ENCODE data around the gene FYB1.

The FYB1 gene

DNA sequence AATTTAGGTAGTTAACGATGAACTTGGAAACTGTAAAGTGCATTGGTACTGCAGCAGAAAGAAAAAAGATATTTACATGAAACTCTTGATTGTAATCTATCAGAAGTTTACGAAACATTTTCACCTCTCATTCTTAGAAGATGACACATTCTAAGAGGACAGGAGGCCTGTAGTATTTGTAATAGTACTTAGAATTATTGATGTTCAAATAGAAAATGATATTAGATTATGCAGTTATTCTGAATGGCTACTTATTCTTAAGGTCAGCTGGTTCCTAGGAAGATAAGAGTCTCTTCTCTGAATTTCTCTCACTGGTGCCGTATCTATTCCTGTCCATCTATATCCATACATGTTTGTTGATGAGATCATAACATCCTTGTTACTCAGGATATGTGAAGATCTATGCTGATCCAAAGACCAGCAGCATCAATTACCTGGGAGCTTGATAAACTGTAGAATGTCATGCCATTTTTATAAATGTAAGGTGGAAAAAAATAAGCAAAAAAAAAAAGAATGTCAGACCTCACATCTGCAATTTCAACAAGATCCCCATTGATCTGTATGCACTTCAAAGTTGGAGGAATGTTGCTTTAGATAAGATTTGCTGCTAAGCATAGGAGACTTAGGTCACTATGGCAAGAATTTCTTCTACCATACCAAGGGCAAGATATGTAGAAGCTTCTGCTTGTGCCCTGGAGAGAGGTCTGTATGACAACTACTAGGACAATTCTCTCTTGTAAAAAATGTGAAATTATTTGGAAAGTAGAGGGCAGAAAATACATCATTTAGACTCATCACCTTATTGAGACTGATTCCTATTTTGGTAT is 102.8 kb downstream of the FYB1 start:
- no peak for DNase-seq

DNA sequence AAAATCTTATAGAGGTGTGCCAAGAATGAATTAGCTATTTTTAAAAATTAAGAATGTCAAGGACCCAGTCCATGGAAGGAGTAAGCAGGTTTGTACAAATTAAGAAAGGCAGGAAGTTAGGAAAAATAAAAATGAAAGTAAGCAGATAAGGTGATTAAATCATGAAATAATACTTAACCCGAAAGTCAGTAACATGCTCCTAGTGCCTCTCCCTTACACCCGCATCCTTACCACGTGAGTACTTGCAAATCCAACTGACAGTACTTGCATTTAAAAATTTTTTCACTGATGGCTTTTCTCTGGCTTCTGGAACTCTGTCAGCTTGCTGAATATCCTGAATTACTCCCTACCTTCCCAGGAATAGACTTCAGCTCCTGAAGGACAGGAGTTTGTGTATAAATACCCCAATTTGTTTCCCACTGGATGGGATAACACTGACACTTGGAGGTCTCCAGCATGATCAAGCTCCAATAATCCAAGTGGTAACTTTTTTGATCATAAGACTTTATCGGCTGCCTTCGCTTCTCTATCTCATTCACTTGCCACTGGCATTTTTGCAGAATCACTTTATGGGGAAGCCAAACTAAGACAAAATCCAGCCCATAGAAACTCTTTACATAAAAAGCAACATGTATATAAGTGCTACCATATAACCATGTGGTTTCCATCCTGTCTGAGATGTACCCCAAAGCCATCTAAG is 103.6 kb downstream of the FYB1 start:
- no peak for DNase-seq

DNA sequence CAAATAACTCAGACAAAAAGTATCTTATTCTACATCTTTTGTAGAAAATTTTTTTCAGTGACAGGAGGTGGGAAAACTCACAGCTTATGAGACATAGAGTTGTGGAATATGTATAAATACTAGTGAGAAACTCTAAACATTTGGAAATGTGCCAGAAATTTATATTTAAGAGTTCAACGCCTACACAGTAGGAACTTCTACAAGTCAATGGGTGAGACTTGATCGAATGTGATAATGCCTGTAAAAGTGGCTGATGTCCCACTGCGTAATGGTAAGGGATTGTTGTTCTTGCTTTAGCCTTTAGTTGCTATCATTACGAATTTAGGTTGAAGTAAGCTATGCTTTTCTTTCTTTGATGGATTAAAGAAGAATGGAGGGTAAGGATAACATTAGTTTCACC is 105.2 kb downstream of the FYB1 start:
- no peak for DNase-seq

DNA sequence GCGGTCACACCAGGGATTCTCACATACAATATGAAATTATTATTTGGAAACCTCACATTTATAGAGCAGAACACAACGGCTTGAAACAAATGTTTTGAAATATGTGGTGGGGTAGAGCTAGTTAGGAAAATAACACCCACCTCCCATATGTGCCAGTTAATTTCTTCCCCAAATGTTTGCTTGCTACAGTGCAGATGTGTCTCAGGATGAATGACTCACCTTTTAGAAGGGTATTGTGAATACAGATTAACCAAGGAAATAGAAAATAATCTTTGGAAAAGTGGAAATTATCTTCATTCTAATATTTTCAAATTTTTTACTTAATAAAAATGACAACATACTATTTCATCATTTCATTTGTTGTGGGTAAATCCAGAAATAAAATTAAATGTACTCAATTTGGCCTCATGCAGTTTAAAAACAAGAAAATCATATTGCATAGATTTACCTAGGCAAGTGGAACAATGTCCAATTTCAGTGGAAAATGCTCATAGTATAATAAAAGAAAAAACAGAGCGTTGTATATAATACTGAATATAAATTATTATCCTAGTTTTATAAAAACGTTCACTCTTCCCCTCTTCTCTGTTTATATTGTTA is 105.9 kb downstream of the FYB1 start:
- no peak for DNase-seq

DNA sequence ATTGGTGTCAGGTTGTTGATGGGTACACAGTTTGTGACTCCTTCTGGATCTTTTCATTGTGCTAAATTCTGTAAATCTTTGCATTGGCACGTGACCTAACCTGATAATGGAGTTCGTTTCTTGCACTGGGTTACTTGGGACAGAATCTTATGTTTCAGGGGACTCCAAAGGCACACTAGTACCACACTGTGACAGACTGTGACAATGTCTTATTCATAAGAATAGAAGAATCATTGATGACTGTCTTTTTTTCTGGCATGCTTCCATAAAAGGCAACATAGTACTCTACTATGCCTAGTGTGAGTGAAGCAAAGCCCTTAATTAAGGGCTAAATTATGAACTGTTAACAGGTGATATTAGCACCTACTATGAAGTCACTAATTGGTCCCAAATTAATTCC is 109.8 kb downstream of the FYB1 start:
- DNase-seq: peak; percentile 71

DNA sequence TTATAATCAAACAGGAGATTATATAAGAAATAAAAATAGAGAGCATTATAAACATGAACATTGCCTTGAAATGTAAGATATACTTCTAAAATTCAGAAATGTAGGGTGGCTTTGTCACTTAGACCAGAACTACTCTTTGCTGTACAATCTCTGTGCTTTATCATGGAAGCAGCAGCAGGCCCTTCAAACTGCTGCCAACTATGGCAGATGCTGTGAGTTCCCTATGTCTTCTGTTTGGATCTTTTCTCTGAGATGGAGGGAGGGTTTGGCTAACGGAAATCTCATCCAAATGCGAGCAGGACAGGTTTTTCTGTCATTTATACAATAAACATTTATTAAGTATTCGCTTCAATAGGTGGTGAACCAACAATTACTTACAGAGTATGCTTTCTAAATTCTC is 110.4 kb downstream of the FYB1 start:
- no peak for DNase-seq

DNA sequence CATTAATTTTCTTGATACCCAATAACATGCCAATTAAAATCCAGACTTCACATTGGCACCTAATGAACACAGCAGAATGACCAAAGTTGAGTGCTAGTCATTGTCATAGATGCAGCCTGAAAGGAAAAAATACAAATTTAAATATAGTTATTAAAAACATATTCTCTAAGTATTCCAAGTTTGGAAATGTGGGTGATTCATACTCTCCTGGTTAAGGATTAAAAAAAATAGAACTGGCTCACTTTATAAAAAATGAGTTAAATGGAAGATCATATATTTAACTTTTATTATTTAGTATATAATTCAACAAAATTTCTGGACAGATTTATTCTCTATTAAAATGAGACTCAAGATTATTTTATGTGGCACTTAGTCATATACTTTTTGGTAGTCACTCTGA is 112.0 kb downstream of the FYB1 start:
- DNase-seq: no peak

DNA sequence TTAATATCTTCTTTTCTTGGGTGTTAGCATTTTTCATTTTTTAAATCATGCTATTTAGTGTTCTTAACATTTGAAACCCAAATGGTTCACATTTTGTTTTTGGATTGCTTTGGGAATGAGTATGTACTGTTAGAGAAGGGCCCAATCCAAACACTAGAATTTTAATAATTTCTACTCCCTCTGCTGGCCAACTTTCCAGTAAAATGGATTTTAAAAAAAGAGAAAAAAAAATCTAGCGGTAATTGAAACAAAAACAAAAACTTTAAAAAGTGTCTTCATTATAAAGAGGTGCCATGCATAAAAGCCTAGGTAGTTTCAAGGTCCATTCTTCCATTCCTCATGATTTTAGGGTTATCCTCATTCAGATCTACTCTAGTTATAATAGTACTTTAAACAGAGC is 113.0 kb downstream of the FYB1 start:
- no peak for DNase-seq

DNA sequence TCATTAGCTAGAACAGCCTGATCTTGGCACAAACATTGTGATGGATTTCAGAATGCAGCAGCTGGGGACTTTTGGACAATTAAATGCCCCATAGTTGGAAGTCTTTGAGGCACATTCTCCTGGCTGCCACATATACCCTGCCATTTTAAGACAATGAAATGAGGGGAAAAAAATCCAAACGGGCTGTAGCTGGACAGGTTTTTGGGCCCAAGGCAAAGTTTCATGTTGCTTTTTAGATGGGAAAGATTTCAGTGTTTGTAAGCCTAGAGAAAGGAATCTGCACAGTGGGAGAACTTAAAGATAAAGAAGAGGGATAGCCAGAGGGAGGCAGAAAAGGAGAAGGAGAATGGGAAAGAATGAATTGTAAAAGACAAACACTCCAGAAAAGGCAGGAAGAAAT is 115.1 kb downstream of the FYB1 start:
- DNase-seq: no peak

DNA sequence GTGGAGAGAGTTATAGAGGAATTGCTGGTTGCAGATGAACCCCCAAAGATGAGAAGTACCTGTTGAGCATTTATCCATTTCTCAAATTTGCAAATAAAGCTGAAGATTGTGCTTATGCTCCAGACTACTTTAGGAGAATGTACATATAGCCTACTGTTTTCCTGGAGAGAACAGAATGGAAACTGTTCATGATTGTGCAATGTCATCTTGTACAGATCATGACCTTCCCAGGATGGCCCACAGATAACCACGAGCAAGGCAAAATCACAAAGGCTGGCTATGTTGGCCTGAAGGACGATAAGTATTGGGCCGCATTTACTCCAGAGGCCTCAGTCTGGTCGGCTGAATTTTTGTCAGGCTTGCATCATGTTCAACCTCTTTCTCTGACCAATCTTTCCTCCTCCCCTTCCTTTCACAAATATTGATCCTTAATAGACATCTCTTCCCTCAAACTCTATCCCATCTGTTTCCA is 116.6 kb downstream of the FYB1 start:
- DNase-seq: no peak

DNA sequence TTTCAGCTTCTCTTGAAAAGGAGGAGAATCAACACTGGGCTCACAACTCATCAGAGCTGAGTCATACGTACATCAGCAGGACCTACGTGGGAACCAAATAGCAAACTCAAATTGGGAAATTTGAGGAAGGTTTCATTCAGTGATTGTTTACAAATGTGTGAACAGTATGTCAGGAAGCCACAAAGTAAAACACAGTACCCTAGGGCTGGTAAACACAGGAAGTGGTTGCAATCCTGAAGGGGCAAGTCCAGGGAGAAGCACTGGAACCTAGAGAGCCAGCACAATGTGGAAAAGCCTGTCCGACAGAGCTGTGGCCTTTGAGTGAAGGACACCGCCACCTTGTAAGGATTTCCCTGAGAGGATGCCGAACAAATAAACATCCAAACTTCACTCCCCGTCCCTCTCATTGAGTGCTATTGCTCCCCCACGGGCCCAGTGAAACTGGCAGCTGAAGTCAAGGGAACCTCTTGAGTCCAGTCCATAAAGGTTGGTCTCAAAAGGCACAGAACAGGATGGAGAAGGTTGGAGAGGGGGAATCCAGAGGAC is 118.4 kb downstream of the FYB1 start:
- no peak for DNase-seq

DNA sequence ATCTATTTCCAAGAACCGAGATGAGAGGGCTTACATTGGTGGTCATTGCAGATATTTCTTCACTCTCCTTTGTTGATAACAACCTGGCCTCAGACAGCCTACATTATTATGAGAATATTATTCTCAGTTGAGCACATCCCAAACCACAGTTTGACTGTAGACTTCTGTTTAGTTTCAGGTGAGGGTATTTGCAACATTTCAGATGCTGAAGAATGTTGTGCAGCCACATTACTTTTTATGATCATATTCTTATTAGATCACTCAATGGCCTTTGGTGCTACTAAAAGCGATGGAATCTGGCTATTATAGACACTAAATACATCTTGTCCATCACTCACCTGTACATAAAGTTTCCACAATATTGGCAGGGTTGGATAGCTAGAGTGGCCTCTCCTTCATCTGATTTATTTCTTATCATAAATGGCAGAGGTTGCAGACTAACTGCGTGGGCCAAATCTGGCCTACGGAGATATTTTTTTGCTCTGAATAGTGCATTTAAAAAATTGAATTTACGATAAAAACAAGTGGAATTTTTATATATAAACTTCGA is 119.0 kb downstream of the FYB1 start:
- no peak for DNase-seq

DNA sequence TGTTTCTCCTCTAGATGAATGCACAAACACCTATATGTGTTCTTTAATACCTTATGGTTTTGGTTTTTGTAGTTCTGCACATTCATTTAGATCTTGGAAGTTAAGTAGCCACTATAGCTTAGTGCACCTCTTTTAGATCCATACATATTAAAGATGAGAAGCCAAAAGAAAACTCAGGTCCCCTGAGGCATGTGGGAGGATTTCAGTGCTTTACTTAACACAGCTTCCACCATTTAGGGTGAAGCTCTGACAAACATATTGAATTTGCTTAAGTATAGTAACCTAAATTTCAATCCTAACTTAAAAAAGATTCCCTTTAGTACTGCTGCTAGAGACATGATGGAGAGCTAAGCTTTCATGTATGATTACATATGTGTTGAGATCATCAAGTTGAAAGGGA is 119.5 kb downstream of the FYB1 start:
- DNase-seq: no peak

DNA sequence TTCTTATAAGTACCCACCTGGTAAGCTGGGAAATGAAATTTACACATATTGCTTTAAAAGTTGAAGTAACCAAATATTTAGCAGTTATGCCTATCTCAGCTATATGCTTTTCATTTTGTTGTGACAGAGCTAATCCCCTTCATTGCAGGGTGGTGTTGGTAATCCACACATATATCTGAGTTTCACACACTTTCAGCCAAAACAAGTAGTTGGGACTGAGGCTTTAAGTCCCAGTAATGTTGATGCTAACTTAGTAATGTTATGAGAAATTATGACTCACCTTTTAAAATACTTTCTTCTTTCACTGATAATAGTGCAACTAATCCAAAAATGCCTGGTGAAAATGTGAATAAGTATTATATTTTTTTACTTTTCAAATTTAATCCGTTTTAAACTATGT is 126.0 kb downstream of the FYB1 start:
- no peak for DNase-seq

DNA sequence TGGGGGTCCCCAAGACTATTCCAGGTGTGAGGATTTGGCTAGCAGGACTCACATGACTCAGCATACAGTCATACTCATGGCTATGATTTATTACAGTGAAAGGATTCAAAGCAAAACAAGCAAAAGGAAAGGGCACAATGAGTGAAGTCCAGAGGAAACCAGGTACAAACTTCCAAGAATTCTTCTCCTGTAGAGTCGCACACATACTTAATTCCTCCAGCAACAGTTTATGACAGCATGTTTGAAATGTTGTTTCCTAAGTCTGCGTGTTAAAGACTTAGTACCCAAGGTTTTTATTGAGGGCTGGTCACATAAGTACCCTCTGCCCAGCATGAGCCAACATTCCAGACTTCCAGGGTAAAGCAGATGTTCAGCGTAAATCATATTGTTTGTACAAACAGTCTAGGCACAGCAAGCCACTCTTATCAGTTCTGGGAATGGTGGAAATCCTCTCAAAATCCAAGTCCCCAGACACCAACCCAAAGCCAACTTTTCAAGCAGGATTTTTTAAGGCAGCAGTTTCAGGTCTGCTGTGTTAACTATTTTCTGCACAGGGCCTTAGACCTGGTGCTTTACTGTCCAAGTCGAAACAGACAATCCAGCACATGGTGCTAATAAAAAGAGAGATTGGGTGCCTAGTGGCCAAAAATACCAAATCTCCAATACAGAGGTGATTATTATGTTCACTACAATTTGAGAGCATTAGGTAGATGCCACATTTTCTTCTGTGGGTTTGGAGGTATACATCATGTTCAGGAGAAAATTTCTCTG is 126.6 kb downstream of the FYB1 start:
- no peak for DNase-seq

DNA sequence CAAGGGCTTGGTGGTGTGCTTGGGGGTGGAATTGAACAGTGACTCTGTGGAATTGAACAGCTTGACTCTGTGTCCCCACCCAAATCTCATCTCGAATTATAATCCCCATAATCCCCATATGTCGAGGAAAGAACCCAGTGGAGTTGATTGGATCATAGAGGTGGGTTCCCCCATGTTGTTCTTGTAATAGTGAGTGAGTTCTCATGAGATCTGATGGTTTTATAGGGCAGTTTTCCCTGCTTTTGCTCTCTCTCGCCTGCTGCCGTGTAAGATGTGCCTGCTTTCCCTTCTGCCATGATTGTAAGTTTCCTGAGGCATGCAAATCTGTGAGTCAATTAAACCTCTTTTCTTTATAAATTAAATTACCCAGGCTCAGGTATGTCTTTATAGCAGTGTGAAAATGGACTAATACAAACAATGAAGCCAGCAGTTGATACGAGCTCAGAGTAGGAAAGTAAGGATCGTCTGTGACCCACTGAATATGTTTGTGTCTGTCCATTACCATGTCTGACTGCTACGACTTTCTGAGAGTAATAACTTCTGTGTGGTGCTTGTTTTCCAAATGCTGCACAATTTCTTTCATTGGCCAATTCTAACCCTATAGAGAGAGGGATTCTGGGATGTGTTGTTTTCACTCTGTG is 127.3 kb downstream of the FYB1 start:
- DNase-seq: no peak

DNA sequence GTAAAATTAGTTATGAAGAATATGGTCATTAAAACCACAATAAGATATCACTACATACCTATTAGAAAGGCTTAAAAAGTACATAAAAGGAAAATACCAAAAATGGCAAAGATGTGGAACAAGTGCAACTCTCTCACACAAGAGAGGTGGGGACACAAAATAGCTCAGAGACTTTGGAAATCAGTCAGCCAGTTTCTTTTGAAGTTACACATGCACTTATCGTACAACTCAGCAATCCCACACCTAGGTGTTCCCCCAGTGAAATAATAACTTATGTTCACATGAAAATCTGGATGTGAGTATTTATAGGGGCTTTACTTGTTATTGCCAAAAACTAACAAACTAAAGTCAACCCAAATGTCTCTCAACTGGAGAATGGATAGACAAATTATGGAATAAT is 135.4 kb downstream of the FYB1 start:
- DNase-seq: no peak

DNA sequence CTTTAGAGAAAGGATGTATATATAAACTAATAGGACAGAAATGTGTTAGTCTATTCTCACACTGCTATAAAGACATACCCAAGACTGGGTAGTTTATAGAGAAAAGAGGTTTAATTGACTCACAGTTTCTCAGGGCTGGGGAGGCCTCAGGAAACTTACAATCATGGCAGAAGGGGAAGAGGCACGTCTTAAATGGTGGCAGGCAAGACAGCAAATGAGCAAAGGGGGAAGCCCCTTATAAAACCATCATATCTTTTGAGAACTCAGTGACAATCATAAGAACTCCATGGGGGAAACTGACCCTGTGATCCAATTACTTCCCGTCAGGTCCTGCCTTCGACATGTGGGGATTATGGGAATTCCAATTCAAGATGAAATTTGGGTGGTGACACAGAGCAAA is 136.4 kb downstream of the FYB1 start:
- no peak for DNase-seq

DNA sequence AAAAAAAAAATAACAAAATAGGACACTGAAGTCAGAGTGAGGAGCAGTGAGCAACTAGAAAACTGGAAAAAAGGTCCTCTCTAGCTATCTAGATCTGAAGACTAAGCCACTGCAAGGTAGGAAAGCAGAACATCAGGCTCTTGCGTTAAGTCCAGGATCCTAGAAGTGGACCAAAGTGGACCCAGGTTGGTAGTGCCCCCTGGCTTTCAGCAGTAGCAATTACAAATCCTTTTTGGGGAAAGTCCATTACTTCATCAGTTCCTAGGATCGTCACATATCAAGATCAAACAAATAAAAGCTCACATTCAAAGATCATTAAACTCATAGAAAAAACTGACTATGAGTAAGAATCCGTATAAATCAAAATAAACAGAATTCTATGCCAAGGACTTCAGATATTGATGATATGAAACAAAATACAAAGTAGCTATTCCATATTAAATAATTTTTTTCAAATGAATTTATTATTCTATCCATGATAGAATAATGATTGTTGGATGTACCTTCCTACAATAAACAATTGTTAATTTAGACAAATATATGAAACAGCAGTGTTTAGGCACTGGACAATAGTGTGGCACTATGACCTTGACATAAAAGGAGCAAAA is 138.7 kb downstream of the FYB1 start:
- peak; percentile 69 for DNase-seq

DNA sequence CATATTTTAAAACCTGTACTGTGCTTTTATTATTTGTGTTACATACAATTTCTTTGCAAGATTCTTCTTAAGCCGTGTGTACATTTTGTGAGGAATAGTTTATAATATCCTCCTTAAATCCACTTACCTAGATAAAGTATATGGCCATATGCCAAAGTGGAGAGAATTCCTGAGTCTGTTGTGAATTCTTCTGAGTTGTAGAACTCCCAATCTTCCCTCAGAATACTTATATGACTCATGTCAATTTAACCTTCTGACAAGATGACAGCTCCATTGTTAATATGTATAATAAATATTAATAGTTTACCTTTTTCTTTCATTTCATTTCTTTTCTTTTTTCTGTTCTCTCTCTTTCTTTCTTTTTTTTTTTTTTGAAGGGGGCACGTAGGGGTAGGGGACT is 139.2 kb downstream of the FYB1 start:
- DNase-seq: no peak

DNA sequence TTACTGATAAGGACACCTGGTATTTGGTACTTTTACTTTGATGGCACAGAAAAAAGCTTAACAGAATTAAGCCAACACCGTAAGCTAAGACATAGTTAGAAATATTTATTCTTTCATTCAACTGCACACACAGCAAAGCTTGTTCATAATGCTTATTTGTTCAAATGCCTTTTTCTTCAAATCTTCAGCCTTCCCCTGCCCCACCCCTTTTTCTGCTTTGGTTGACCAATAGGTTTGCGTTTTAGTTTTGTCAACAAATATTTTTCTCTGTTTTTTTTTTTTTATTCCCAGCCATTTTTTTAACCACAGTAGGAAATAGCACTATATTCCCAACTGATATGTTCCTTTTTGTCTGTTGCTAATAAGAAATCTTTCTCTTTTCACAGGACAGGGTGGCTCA is 140.2 kb downstream of the FYB1 start:
- DNase-seq: peak; percentile 11
